GM18867 (cell line): ENCODE results near the gene HPCA.

Experiments
- ATAC-seq: cut with Tn5 transposase; IDR thresholded peaks from one replicate; pipeline ENCODE4 v1.9.1; 2021; ENCODE audit warnings: mild to moderate bottlenecking, moderate library complexity; ENCODE audit not compliant: unreplicated experiment

HPCA gene

DNA sequence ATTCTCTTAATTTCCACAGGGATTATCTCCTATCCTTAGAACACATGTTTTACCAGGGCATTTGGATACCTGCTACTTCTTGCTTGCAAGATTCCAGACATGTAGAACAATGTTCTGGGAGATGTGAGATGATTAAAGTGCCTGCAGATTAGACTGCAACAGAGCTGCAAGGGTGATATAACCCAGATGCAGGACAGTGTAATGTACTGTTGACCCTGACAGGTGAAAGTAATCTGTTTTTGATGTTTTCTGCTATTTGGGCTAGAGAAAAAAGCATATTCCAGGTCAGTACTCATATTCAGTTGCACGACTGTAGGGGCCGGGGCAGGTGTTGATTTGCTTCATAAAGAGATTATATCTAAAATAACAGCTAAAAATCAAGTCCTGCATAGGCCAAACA lies 42.0 kb downstream of the HPCA start:
- ATAC-seq = no peak

DNA sequence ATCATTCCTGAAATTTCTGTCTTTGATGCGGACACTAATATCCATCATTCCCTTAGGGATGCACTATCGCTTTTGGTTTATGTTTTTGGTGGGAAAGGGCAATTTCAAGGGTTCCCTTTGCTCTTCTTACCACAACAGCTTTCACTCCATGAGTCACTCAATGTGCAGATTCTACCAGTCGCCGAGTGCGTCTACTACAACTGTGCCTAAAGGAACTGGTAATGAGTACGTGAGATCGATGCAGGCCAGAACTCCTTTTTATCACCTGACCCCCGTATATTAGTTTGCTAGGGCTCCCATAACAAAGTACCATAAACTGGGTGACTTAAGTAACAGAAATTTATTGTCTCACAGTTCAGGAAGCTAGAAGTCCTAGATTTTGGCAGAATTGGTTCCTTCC lies 42.4 kb downstream of the HPCA start:
- ATAC-seq = no peak

DNA sequence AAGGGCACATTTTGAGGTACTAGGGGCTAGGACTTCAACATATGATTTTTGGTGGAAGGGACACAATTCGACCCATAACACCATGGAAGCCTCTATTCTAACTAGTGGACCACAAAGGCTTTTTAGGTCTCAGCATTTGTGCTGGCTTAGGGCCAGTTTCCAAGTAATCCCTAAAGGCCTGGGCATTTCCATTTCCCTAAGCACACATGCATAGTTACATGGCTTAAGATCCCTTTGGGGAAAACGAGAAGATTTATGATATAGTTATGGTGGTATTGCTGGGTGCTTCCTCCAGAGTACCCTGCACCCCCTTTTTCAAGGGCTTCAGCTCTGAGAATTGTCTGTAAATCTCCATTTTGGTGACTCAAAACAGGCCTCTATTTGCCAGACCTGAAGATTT lies 43.1 kb downstream of the HPCA start:
- no peak for ATAC-seq

DNA sequence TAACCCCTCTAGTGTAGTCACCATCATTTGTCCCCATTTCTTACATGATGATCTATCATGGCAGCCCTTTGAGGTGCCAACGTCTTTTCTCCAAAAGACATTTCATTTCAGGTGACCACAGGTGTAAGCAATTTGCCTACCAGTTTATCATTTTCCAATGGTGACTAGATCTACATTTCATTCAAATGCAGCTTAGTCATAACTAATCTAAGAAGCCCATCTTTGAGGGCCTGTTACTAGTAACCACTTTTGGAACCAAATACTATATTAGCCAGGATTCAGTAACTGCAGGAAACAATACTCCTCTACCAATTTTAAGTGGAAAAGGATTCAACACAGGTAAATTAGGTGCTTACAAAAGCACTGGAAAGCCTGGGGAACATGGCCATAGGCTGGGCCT lies 45.5 kb downstream of the HPCA start:
- ATAC-seq = no peak

DNA sequence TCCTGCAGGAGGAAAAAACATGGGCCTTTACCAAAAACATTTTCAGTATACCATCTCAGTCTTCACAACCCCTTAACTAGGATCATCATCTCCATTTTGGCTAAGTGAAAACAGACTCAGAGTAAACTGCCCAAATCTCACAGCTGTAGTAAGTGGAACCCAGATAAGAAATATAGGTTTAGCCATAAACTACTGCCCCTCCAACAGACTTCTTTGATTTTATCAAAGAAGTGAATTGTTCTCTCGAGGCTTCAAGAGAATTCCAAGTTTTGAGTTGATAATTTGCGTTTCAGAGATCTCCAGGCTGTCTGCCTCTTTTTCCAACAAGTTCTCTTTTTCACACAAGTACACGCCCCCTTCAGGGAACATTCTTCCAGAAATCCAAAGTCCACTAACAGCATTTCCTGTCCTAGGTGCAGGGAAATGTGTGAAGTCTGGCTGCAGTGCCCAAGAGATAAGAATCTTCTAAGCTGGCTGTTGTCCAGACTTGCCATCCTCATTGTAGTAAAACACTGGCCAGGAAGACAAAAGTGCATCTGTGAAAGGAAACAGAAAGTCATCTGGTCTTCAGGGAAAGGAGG lies 47.5 kb downstream of the HPCA start:
- no peak for ATAC-seq

DNA sequence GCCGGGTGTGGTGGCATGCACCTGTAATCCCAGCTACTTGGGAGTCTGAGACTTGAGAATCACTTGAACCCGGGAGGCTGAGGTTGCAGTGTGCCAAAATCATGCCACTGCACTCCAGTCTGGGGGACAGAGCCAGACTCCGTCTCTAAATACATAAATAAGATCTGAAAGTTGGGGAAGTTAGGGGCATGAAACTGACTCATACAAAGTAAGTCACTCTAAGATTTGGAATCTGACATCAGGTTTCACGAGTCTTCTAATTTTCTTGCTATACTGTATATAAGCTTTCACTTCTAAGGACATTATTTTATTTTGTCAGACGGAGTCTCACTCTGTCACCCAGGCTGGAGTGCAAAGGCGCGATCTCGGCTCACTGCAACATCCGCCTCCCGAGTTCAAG lies 48.2 kb downstream of the HPCA start:
- ATAC-seq = no peak

DNA sequence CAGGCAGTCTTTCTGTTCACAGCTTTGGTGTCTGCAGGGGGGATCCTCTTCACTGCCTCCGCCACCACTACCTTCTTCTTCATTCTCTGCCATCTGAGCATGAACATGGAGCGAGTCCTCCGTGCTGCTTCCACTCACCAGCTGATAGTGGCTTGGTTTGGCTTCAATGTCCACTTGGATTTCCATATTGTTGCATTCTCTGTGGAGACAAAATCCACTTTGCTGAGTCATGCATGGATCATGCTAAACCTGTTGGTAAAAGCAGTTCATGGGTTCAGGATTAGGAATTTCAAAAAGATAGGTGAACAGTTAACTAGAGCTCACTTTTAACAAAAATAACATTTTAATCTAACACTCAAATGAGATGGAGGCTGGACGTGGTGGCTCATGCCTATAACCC lies 50.8 kb downstream of the HPCA start:
- ATAC-seq = no peak

DNA sequence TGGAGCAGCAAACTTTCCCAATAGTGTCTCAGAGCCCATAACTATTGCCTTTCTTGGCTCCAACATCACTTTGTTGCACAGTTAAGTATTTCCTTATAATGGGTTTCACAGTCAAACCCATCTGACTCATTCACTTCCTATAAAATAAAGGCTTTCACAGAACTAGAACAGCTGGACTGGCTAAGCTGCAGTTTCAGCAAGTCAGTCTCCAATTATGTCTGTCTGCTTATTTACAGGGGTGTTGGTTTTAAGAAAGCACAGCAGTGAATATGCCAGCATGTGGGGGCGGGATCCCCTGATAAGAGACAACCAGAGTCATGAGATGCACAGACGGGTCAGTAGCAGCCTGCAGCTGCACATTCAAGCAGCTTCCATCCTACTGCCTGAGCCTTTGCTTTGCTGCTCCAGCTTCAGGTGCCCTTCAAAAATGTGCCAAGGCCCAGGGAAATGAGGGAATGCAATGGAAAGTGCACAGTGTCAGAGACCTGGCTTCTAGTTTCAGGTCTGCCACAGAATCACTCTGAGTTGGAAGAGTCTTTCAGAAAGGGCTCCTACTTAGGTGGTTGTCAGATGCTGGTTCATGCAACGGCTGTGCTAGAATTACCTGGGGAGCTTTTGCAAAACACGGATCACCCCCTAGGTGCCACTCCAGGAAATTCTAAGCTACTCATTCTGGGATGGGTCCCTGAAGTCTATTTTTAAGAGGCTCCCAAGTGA lies 53.5 kb downstream of the HPCA start:
- no peak for ATAC-seq

DNA sequence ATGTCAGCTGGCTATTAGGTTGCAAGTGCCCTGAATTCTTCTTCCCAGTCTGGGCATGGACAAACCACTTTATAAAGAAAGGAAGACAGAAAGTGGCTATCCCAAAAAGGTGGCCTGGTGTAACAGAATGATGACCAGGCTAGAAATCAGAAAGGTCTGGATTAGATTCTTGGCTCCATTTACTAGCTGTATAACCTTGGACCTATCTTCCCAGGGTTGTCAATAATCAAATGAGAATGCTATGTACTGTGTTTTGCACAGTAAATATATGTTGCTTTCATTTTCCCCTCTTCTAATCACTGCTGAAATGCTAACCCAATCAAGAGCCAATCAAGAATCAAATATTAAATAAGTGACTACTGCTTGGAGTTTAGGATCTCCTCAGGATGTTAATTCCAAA lies 57.9 kb downstream of the HPCA start:
- no peak for ATAC-seq
